GM18499 (cell line): Measurements from ENCODE around the gene NXPH1.

ENCODE experiments used
- ATAC-seq: cut with Tn5 transposase; IDR thresholded peaks from one replicate; pipeline ENCODE4 v1.9.1; 2021; ENCODE audit warnings: moderate number of reproducible peaks; ENCODE audit not compliant: insufficient read depth, unreplicated experiment

Gene NXPH1

DNA sequence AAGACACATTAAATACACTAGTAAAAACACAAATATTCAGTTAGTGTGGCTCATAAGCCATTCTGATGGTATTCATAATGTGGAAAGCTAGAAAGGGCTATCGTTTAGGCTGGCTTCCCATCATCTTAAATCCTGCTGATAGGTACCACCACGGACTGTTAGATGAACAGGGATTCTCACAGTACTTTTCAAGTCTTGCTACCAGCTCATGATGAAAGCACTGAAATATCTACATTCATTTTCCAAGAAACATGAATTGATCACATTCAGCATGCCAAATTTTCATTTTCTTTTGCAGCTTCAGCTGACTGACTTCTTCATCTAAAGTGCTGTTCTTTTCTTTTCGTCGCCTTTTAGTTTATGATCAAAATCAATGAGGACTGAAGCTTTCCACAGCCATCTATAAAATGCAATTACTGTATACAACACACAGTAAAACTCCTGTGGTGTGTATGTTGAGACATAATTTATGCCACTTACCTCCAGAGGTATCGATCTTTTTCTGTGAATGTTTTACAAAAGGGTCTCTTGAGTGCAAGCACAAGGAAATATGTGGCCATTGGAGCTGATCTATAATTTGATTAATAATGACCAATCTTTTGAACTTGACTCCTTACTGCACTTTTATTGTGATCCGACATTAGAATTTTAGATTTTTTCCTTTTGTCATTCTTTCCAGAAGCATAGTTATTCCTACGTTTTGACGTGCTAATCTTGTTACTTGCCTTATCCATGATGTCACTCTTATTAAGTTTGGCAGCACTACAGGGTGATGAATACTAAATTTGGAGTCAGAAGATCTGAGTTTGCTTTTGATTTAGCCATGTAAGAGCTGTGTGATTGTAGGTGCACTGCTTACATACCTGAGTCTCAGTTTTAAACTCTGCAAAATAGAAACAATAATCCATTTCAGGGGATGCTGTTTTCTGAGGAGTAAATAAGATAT, 58.4 kb downstream of the NXPH1 start:
- ATAC-seq = no peak

DNA sequence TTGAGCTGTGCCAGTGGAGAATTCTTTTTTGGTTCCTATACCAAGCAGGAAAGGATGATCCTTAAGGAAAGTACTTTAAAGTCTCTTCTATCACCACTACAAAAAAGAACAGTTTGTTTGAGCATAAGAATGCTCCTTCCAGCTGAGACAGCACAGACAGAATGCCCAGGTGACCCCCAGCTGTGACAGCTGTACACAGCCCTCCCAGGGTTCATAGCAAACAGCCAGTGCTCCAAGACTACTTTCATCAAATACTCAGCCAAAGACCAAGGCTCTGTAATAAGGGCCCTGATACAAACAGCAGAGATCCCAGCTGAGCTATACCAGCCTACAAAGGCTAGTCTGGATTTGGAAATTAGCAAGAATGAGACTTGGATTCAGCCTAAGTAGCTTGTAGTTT, 65.7 kb downstream of the NXPH1 start:
- no peak for ATAC-seq

DNA sequence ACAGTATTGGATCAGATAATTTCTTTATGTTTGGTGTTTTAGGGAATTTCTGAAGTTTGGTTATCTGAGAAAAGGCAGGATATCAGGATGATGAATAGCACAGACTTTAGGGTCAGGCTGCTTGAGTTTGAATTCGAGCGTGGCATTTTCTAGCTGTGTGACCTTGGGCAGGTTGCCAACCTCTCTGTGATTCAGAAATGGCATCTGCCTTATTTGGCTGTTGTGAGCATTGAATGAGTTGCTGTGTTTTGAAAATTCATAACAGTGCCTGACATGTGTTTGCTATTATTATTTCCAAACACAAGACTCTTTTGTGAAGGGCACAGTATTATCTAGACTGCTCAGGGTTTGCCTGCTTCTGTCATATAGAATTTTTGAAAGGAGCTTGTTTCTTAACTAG, 66.9 kb downstream of the NXPH1 start:
- no peak for ATAC-seq

DNA sequence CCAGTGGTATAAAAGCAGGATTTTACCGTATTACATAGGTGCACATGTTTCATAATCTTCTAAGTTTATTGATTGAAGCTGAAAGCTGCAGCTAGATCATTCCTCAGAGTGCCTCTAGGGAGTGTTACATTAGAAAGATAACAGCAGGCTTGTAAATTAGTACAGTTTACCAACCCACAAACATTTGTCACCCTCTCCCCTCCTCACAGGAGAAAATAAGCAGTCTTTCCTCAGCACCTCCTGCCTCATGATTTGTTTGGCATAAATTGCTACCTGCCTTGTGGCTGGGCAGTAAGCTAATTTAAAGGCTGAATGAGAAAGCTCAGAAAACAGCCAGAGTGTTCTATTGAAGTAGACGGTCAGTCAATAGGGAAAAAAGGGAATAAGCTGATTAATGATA, 74.2 kb downstream of the NXPH1 start:
- no peak for ATAC-seq

DNA sequence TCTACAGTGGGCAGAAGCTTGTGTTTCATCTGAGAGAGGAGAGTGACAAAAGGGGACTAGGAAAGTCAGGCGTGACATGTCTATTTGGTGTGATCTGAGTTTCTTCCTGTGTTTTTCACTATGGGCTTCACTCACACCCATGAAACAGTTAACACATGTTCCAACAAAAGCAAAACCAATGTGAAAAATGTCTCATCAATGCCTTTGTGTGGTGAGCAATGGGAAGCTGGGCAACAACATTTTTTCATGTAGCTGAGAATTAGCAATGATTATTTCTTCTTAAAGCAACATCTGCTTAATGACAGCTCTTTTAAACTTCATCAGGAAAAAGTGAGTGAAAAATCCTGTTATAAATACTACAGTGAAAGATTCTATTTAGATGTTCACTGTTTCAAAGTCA, 76.2 kb downstream of the NXPH1 start:
- no peak for ATAC-seq

DNA sequence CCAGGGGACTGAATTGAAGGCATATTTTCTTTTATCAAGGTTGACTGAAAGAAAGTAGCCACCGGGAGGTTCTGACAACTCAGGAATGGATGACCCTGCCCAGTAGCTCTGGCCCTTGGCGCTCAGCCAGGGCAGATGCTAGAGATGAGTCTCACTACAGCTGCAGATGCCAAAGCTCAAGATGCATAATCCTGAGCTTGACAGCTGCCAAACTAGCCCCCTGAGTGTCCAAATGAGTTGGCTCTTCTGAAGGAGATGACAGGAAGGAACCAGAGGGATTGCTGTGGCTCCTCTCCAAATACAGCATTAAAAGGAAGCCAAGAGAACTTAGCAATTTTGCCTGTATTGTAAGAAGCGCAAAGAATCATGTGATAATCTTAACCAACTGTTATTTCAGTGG, 78.4 kb downstream of the NXPH1 start:
- no peak for ATAC-seq

DNA sequence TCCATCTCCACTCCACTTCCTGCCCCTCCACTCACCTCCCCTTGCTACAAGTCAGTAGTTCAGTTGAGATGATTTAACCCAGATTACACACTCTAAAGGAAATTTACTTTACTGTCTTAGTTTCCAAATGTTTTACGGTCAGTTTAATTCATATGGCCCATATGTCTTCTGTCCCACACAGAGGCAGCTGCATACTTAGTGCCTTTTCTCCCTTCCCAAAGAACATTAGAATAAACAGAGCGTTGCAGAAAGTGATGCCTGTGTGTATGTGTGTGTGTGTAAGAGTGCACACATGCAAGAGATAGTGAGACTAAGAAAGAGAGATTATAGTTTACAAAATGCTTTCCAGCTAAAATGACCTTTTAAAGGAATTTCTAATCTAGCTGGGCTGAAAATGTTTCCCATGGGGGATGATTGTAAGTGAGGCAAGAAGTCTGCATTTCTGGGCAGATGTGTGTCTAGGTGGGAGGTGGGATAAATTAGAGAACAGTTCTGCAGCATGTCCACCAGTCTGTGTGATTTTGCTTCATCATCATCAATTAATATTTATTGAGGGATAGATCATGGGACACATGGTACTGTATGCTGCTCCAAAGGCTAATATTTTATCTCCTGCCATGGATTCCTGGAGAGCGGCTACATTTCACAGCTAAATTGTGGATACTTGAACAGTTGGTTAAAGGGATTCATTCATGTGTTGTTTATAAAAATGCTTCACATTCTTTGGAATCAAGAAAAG, 81.5 kb downstream of the NXPH1 start:
- no peak for ATAC-seq

DNA sequence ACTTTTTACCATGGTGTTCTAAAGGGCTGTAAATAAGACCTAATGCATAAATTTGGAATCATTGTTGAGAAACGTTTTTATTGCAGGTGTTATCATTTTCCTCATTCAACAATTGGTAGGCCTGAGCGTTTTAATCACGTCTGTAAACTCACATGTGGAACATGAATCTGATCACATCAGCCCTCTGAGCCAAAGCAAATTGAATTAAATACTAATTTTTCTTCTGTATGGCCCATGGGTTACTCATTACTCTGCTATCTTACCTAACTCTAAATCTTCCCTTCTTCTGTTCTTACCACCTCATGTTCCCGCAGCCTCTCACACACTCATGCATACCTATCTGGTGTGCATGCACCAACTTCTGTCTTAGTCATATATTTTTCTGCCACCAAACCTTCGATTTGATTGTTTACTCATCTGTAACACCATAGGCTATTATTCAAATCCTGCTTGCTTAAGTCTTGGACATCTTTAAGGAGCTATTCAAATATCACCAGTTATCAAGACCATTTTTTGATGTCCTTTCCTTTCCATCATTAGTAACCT, 82.3 kb downstream of the NXPH1 start:
- ATAC-seq = no peak

DNA sequence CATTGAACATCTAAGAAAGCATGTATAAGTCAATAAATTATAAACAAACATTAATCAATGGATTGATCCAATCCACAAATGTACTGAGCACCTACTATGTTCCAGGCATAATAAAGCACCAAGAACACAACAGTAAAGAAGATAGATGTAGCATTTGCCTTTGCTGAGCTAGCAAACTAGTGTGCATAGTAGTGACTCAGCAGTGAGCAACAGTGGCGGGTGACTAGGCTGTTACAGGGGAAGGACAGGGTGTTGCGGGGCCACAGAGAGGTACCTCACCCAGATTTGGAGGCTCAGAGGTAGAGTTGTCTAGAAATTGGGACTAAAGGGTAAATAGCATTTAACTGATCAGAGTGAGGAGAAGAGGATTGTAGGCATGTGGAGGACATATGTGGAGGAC, 83.6 kb downstream of the NXPH1 start:
- no peak for ATAC-seq

DNA sequence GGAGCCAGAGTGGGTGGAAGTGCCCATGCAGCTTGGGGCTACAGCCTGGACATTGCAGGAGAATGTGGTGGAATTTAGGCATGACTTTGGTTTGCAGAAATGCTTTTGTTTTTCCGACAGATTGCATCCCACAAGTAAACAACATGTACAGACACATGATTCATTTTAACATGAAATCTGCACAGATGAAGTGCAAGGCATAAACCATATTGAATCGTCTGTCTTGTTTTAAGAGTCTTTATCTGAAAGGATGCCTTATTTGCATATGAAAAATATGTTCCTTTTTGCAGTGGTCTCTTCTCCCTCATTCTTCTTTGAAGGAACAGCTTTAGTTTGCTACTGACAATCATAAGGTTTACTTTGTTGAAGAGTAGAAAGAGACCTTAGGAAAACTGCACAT, 94.9 kb downstream of the NXPH1 start:
- ATAC-seq = no peak

DNA sequence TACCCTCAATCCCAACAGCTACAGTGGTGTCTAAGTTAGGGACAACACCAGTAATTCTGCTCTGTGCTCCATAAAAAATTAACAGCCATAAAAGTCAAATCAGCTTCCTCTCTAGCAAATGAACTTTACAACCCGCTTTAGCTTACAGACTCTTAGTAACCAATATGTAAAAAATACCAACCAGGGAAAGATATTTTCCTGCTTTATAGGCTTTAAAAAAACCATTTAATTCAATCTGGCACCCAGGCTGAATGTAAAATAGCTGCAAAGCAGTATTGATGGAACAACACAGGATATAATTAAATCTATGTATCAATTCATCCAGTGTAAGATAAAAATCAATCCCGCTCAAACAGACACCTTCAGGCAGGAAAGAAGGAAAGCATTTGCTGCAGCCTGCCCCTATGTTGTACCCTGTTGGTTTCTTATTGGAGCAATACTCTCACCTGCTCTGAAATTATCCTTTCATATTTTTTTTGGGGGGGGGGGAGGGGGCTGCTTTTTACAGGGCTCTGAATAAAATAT, 98.6 kb downstream of the NXPH1 start:
- no peak for ATAC-seq

DNA sequence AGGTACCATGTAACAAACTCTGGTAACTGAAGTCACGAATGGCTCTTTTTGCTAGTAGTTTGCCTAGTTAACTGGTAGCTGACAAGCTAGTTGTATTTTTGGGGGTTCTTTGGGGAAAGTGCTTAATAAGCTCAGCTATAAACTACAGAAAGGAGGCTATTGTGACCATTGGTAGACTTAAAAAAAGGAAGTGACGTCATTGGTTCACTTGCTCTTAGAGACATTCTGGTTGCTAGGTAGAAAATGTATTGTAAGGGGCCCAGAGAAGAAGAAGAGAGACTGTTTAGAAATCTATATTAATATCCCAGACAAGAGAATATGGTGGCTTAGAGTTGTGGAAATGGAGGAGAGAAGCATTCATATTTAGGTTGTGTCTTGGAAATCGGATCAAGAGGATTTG, 103.0 kb downstream of the NXPH1 start:
- ATAC-seq = peak; percentile 94

DNA sequence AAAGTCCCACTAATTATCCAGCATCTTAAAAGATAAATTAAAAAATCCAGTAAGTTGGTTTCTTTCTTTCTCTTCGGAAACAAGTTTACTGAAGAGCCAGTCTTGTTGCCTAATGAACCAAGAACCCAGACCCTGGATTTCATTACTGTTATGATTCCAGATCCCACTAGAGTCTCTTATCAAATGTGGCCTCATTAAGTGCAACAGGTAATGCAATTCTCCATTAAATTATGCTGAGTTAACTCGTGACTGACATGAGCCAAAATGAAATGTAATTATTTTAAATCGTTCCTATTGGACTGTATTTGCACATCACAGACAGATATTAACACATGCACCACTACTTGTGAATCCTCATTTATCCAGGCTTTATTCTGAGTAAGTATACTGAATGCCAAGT, 115.6 kb downstream of the NXPH1 start:
- no peak for ATAC-seq

DNA sequence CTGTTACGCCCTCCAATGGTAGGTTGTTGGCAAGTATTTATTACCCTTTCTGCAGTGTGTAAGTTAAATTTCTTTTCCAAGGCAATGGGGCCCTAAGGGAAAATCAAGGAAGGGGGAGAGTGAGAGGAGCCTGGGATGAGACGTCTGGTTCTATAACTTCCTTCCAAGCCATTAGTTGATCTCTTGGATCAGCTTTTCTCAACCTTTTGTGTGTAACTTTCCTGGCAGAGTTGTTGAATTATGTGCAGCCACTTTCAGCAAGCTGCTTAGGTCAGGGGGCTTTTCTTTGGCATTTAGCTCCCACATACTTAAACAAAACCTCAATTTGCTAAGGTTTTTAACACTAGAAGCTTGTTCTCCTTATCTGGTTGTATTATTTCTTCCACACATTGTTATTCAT, 127.1 kb downstream of the NXPH1 start:
- no peak for ATAC-seq

DNA sequence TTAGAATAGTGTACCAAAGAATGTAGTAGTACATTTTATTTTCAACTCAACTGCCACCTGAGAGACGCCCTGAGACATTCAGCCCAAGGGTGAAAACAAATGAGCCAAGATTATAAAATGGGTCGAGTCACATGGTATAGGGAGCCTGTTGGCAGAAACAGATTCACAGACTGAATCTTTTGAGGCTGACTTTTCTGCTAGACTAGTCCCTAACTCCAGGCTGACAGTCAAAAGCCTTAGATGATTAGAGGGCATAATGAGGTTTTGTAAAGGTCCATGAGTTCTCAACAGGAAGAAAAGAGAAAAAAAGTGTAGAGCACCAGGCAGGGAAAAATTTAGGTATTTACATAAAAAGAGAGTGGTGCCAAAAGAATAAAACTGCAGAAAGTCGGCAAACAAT, 128.0 kb downstream of the NXPH1 start:
- ATAC-seq = no peak

DNA sequence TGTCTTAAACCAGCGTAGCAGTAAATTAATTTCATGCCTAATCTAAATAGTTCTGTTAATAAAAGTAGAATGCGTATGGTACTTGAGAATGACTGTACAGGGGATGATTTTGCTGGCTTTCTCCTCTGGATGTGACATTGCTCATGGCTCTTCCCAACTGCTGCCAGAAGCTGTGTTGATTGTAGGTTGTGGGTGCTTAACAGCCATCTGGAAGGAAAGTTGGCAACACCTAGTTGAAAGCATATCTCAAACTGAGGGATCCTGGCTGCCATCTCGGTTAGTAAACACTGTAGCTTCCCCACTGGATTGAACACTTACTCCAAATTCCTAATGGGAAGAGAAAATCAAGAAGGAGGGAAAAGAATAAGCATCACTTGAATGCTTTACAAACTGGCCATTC, 130.9 kb downstream of the NXPH1 start:
- no peak for ATAC-seq

DNA sequence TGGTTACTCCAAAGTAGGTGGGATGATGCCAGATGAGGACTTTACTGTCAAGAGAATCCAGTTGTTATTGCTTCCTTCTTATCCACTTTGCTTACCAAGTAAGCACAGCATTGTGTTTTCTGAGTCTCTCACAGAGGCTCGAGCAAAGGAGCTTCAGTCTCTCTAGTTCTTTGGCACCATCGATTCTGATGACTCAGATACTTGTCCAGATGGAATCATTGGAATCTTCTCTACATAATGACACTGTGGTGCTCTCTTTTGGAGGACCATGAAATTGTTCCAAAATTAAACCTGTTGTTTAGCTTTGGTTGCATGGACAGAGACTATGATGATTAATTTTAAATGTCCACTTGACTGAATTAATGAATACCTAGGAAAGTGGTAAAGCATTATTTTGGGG, 132.6 kb downstream of the NXPH1 start:
- no peak for ATAC-seq

DNA sequence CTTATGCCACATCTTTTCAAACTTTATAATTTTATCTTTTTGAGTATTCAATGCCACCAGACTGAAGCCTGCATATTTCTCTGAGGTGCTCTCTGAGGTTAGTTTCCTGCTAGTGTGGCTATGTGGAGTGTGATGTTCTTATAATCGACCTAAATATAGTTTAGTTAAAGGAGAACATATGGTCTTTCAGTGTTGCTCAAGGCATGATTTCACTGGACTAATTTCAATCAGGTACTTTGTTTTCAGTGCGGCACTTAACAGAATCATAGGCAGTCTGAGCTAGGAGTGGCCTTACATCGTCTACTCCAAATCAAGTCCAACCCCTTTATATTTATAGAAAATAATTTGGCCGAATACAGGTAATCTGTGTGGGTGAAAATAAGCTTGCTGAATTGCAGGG, 134.2 kb downstream of the NXPH1 start:
- no peak for ATAC-seq

DNA sequence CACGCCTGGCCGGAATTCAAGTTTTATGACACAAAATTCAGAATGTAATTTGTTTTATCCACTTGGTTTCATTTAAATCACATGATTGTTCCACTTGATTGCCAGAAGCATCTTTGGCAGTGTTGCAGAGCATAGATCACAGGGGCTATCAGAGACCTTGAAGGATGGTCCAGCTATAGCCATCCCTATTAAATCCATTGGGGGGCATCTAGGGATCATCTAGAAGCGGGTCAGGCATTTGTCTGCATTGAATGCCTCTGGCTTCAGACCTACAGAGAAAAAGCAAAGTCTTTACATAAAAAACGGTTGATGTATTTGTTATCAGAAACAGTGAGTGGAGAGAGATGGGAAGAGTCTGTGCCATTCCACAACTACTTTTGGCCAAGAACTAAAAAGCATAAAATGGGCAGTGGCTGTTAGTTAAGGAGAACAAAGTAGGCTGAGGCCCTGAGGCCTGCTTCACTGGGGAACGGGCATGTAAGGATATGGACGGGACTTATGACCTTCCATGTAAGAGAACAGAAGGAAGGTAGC, 146.3 kb downstream of the NXPH1 start:
- ATAC-seq = no peak

DNA sequence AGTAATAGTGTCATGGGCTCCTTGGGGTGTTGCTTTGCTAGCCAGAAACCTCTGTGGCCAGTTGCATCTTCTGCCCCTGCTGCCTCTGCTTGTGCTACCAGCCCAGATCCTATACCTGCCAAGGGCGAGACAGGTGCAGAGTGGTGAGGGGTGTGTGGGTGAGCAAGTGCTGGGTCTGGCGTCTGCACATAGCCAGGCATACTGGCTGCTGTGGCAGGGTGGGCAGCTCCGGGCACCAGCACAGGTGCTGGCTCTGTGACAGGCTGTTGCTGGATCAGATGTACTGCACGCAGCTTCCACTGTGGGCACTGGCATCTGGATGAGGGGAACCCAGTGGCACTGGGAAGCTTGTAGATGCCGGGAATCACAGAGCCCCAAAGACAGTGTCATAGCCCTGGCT, 148.4 kb downstream of the NXPH1 start:
- no peak for ATAC-seq

DNA sequence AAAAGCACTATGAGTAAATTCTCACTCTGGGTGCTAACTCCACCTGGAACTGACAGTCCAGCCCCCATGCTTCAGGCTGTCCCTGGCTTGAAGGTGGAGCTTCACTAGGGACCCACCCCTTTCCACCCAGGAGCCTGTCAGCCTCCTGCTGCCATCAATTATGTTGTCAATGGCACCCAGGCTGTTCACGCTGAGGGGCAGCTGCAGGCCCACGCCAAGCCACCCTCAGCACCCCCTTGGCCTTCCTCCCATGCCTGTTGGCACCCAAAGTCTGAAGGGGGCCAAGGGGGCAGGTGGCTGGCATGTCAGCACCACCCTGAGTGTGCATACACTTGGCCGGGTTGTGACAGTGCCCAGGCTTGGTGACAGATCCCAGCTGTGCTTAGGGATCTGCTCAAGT, 149.3 kb downstream of the NXPH1 start:
- no peak for ATAC-seq
